Esophagus muscularis mucosa (tissue), 4 donors: ENCODE results near the gene HDAC3. TPM values are rescaled to one million over a fixed set of nuclear protein-coding genes. Genes with fewer than 3 reads are reported as not detected.
"Not testable (repeated sequence)": the region's sequence is repeated elsewhere in the genome, so short reads cannot be mapped to it uniquely, and the experiment has no call there.

Experiments
- DNase-seq: peaks from one replicate; pipeline ENCODE4 v3.0.0-alpha.2; 2017; ENCODE audit errors: extremely low spot score
- H3K27ac ChIP-seq, 4 donors: fragments of 200-600 bp; sonication (generic); replicated peaks in 1 of 4; 1 replicate in 3 of 4; 2 replicates in 1 of 4; pipeline ENCODE4 v1.5.1; 2016 to 2019; ENCODE audit warnings: mild to moderate bottlenecking in 1 of 4
- H3K27me3 ChIP-seq, 4 donors: fragments of 200-600 bp; sonication (generic); one replicate each; pipeline versions ENCODE4 v1.5.1 to v1.6.0; 2016 to 2019
- H3K36me3 ChIP-seq, 4 donors: fragments of 200-600 bp; sonication (generic); one replicate each; pipeline ENCODE4 v1.5.1; 2016 to 2019
- H3K4me1 ChIP-seq, 4 donors: fragments of 200-600 bp; sonication (generic); one replicate each; pipeline ENCODE4 v1.5.1; 2016 to 2019
- H3K4me3 ChIP-seq, 4 donors: fragments of 200-600 bp; sonication (generic); 1 replicate in 2 of 4; 2 replicates in 2 of 4; pipeline ENCODE4 v1.5.1; 2016 to 2019; ENCODE audit warnings: mild to moderate bottlenecking in 4 of 4, moderate library complexity in 1 of 4
- H3K9me3 ChIP-seq, 4 donors: fragments of 200-600 bp; sonication (generic); 1 replicate in 3 of 4; 2 replicates in 1 of 4; pipeline ENCODE4 v1.5.1; 2016 to 2019
- EP300 ChIP-seq: sonication (generic); formaldehyde crosslinking; IDR thresholded peaks from one replicate; pipeline ENCODE4 v1.6.1; 2017; ENCODE audit warnings: antibody characterized with exemption
- POLR2A ChIP-seq: fragments of 450-650 bp; IDR thresholded peaks from one replicate; pipeline ENCODE4 v1.6.1; 2017; ENCODE audit warnings: antibody characterized with exemption, moderate library complexity, mild to moderate bottlenecking, low read depth
- POLR2AphosphoS5 ChIP-seq, 2 donors: sonication (generic); formaldehyde crosslinking; IDR thresholded peaks; one replicate each; pipeline ENCODE4 v1.6.1; 2017; ENCODE audit warnings: antibody characterized with exemption in 2 of 2
- WGBS: methylation state at CpG from one replicate; pipeline ENCODE4 v1.1.5; 2018; 5-methylcytosine and 5-hydroxymethylcytosine counted together
- intact Hi-C: fragments of 100-400 bp; cut with DNase I; formaldehyde crosslinking; loops from one replicate; pipeline ENCODE4 v1.15.1; 2023
- total RNA-seq, 4 donors: library from RNA; depleted of rRNA; stranded (reverse); fragments of >200 nt; gene quantifications; one replicate each; pipeline versions ENCODE4 v1.1.0 to v1.2.1, GENCODE V29; 2016
- TF ChIP-seq, protein P1 (sequence below), 3 experiments: fragments of 200-600 bp in 2 of 3; fragments of 450-650 bp in 1 of 3; sonication (generic) in 2 of 3; IDR thresholded peaks; one replicate each; pipeline ENCODE4 v1.5.1; 2017 to 2019; ENCODE audit warnings: antibody characterized with exemption in 3 of 3, mild to moderate bottlenecking in 2 of 3, moderate library complexity in 1 of 3

HDAC3 gene
- total RNA-seq, 4 donors from 2014 or later, result 30.3 to 54.4 (median 44.3) TPM

- Histone ChIP-seq H3K4me3 (no peak overlapping the region), H3K27me3 (no peaks in the 10 kb centered on the region), H3K4me1 (peaks cover 24 to 27% (median 26%) of the 10 kb centered on the region in 4 donors), H3K9me3 (no peaks in the 10 kb centered on the region), H3K36me3 (no peaks in the 10 kb centered on the region), H3K27ac (no peak overlapping the region)
- no peak for DNase-seq
- intact Hi-C loops, result no loop called here
- no peak for TF ChIP-seq EP300
- TF ChIP-seq POLR2A, result no peak
- TF ChIP-seq, protein P1, sequence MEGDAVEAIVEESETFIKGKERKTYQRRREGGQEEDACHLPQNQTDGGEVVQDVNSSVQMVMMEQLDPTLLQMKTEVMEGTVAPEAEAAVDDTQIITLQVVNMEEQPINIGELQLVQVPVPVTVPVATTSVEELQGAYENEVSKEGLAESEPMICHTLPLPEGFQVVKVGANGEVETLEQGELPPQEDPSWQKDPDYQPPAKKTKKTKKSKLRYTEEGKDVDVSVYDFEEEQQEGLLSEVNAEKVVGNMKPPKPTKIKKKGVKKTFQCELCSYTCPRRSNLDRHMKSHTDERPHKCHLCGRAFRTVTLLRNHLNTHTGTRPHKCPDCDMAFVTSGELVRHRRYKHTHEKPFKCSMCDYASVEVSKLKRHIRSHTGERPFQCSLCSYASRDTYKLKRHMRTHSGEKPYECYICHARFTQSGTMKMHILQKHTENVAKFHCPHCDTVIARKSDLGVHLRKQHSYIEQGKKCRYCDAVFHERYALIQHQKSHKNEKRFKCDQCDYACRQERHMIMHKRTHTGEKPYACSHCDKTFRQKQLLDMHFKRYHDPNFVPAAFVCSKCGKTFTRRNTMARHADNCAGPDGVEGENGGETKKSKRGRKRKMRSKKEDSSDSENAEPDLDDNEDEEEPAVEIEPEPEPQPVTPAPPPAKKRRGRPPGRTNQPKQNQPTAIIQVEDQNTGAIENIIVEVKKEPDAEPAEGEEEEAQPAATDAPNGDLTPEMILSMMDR (IDR thresholded peaks at IDR 0.05), result no peak
Observed at GRCh38 chr5:141613344-141613743, 23.3 kb downstream of the HDAC3 start.

DNA sequence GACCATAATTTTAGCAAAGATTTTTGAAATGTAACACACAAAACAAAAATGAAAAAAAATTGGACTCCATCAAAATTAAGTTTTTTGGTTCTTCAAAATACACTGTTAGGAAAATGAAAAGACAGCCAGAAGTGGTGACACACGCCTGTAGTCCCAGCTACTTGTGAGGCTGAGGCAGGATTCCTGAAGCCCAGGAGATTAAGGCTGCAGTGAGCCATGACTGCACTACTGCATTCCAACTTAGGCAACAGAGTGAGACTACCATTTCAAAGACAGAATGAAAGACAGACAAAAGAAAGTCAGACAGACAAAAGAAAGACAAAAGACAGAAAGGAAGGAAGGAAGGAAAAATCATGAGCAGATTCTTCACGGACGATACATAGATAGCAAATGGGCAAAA, 25.4 kb downstream of the HDAC3 start:
- Histone ChIP-seq H3K4me1 (peaks cover 7 to 18% (median 9%) of the 10 kb centered on the region in 4 donors), H3K9me3 (no peaks in the 10 kb centered on the region), H3K4me3 (no peak overlapping the region), H3K36me3 (no peaks in the 10 kb centered on the region), H3K27ac (no peak overlapping the region), H3K27me3 (no peaks in the 10 kb centered on the region)
- 87% methylated on average over 3 of the region's 3 CpGs for WGBS
- intact Hi-C loops, result no loop called here
- TF ChIP-seq POLR2AphosphoS5 (IDR thresholded peaks at IDR 0.05) (no peak), POLR2A (no peak), EP300 (no peak)
- TF ChIP-seq, protein P1 (IDR thresholded peaks at IDR 0.05), result no peak
- no peak for DNase-seq

DNA sequence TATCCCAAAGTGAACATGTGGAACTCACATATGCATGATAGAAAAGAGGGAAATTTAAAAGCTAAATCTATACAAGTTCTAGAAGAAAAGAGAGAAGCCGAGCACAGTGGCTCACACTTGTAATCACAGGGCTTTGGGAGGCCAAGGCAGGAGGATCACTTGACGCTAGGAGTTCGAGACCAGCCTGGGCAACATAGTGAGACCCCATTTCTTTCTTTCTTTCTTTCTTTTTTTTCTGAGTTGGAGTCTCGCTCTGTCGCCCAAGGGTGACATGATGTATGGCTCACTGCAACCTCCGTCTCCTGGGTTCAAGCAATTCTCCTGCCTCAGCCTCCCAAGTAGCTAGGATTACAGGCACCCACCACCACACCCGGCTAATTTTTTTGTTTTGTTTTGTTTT, 26.7 kb downstream of the HDAC3 start:
- DNase-seq, intact Hi-C loops, H3K4me3 ChIP-seq, H3K27me3 ChIP-seq, H3K9me3 ChIP-seq, H3K36me3 ChIP-seq, H3K27ac ChIP-seq: not testable (repeated sequence)
- 97% methylated on average over 7 of the region's 7 CpGs for WGBS
- H3K4me1 ChIP-seq, result peaks cover 0 to 21% (median 13%) of the 10 kb centered on the region in 4 donors

DNA sequence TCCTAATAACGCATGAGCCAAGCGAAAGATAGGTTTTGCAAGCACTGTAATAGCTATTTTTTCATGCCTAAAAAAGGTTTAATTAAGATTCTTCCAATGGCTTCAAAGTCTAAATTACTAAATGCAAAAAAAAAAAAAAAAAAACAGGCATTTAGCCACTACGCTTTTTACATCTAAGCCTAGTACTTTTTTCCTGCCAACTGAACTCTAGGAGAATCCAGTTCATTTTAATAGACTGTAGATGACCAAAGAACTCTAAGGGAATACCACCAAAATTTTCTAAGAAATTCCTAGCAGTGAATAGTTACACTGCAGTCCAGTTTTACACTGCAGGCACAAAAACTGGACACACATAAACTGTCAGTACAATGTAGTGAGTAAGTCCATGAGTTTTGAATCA, 27.6 kb downstream of the HDAC3 start:
- WGBS, result 90% methylated on average over 3 of the region's 3 CpGs

DNA sequence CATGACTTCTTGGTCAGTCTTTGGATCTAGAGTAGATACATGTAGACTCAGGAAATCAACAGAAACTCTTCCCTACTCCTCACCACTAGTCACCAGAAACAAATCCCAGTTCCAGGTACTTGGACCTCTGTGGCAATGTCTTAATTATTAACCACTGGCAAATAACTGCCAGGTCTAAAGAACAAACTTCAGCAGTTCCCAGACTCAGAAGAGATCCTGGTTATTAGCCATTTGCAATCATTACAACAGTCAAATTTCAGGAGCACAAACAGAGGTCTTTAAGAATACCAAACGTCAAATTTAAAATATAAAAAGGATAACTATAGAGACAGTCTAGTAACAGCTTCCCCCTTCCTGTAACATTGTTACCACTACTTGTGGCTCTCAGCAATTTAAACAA, 28.1 kb downstream of the HDAC3 start:
- intact Hi-C loops, result no loop called here
- Histone ChIP-seq H3K4me1 (peaks cover 13 to 35% (median 25%) of the 10 kb centered on the region in 4 donors), H3K27ac (no peak overlapping the region), H3K27me3 (no peaks in the 10 kb centered on the region), H3K4me3 (no peak overlapping the region), H3K36me3 (no peaks in the 10 kb centered on the region), H3K9me3 (no peaks in the 10 kb centered on the region)
- DNase-seq, result no peak
- WGBS, result 52% methylated on average over 1 of the region's 1 CpG
- TF ChIP-seq EP300 (no peak), POLR2A (no peak), POLR2AphosphoS5 (IDR thresholded peaks at IDR 0.05) (no peak)
- TF ChIP-seq, protein P1 (IDR thresholded peaks at IDR 0.05), result no peak

More for the DNA sequence above, 27.6 kb downstream of the HDAC3 start:
- no peak for DNase-seq
- H3K9me3 ChIP-seq, result no peaks in the 10 kb centered on the region
- no peak overlapping the region for H3K27ac ChIP-seq
- TF ChIP-seq EP300 (no peak), POLR2AphosphoS5 (IDR thresholded peaks at IDR 0.05) (no peak), POLR2A (no peak)
- TF ChIP-seq, protein P1 (IDR thresholded peaks at IDR 0.05), result no peak
- no peak overlapping the region for H3K4me3 ChIP-seq
- no peaks in the 10 kb centered on the region for H3K36me3 ChIP-seq
- peaks cover 8 to 30% (median 21%) of the 10 kb centered on the region in 4 donors for H3K4me1 ChIP-seq
- H3K27me3 ChIP-seq, result no peaks in the 10 kb centered on the region
- intact Hi-C loops, result no loop called here
